Fibroblast of lung (primary cell): Measurements from ENCODE around the gene OR10D3.

ENCODE experiments used
- EZH2 ChIP-seq: IDR thresholded peaks from 2 replicates; pipeline ENCODE4 v1.5.1; 2012; ENCODE audit warnings: low read length, control low read depth, mild to moderate bottlenecking; ENCODE audit errors: missing control alignments
- TF ChIP-seq, protein P1 (sequence below), 2 donors: IDR thresholded peaks in 1 of 2; conservative IDR thresholded peaks in 1 of 2; 1 replicate in 1 of 2; 2 replicates in 1 of 2; pipeline ENCODE4 v1.5.1; 2011 to 2012; ENCODE audit warnings: low read length in 2 of 2, control low read depth in 1 of 2, inconsistent platforms in 1 of 2, low read depth in 1 of 2, mild to moderate bottlenecking in 1 of 2

- TF ChIP-seq, protein P1, sequence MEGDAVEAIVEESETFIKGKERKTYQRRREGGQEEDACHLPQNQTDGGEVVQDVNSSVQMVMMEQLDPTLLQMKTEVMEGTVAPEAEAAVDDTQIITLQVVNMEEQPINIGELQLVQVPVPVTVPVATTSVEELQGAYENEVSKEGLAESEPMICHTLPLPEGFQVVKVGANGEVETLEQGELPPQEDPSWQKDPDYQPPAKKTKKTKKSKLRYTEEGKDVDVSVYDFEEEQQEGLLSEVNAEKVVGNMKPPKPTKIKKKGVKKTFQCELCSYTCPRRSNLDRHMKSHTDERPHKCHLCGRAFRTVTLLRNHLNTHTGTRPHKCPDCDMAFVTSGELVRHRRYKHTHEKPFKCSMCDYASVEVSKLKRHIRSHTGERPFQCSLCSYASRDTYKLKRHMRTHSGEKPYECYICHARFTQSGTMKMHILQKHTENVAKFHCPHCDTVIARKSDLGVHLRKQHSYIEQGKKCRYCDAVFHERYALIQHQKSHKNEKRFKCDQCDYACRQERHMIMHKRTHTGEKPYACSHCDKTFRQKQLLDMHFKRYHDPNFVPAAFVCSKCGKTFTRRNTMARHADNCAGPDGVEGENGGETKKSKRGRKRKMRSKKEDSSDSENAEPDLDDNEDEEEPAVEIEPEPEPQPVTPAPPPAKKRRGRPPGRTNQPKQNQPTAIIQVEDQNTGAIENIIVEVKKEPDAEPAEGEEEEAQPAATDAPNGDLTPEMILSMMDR (conservative IDR thresholded peaks at IDR 0.05 in 1 of 2, IDR thresholded peaks at IDR 0.05 in 1 of 2; ENCODE audit: low read depth in 1 of 2, low read length in 2 of 2), result no peak
- no peak for TF ChIP-seq EZH2
Measured at GRCh38 chr11:124150684-124151083, 32.5 kb upstream of the OR10D3 start.
